IMR-90 (cell line): ENCODE data around the gene HIVEP1. TPM values are rescaled to one million over a fixed set of nuclear protein-coding genes. Genes with fewer than 3 reads are reported as not detected.

Source experiments
- ATAC-seq: fragments of 200-7000 bp; cut with Tn5 transposase; 2 replicates; pipeline ENCODE4 v1.9.1; 2020; ENCODE audit warnings: low read depth, mild to moderate bottlenecking, moderate library complexity
- BruUV-seq: library from RNA; stranded (reverse); fragments of 400-500 nt; replicated peaks from 2 replicates; lab custom pipeline; 2021; lab: Mats Ljungman, UMichigan
- CTCF ChIA-PET: fragments of 300-600 bp; formaldehyde crosslinking; extraction: SDS; loops from one replicate; lab custom pipeline; 2021; ENCODE audit warnings: antibody characterized with exemption; lab: Yijun Ruan, JAX
- POLR2A ChIA-PET: fragments of 300-600 bp; sonication (Branson Sonifier 250); formaldehyde crosslinking; loops from one replicate; lab custom pipeline; 2022; ENCODE audit warnings: antibody characterized with exemption; ENCODE audit not compliant: unreplicated experiment; lab: Charles Lee
- DNase-seq: peaks from one replicate; pipeline ENCODE4 v3.0.0; 2013
- H2AFZ ChIP-seq: replicated peaks from 2 replicates; pipeline ENCODE3; 2013; ENCODE audit warnings: low read length, mild to moderate bottlenecking; ENCODE audit not compliant: poor library complexity
- H2AK5ac ChIP-seq: 2 replicates; pipeline ENCODE4 v1.6.1; 2013; ENCODE audit warnings: low read depth, low read length, inconsistent platforms
- H2AK9ac ChIP-seq: replicated peaks from 2 replicates; pipeline ENCODE3; 2013; ENCODE audit warnings: mild to moderate bottlenecking, low read depth, low read length, moderate library complexity; ENCODE audit not compliant: poor library complexity
- H2BK120ac ChIP-seq: 2 replicates; pipeline ENCODE4 v1.6.1; 2013; ENCODE audit warnings: low read depth, low read length, inconsistent platforms
- H2BK15ac ChIP-seq: 3 replicates; pipeline ENCODE4 v1.6.1; 2013; ENCODE audit warnings: low read depth, low read length, inconsistent platforms
- H2BK20ac ChIP-seq: 2 replicates; pipeline ENCODE4 v1.6.1; 2013; ENCODE audit warnings: low read depth, mild to moderate bottlenecking, inconsistent platforms, low read length, moderate library complexity
- H2BK5ac ChIP-seq: 2 replicates; pipeline ENCODE4 v1.6.1; 2013; ENCODE audit warnings: mild to moderate bottlenecking, low read depth, low read length, inconsistent platforms; ENCODE audit not compliant: poor library complexity, severe bottlenecking
- H3K14ac ChIP-seq: replicated peaks from 2 replicates; pipeline ENCODE4 v1.6.1; 2013; ENCODE audit warnings: low read depth, low read length, inconsistent platforms
- H3K18ac ChIP-seq: 2 replicates; pipeline ENCODE4 v1.6.1; 2013; ENCODE audit warnings: low read depth, low read length, control low read depth
- H3K23ac ChIP-seq: 2 replicates; pipeline ENCODE4 v1.6.1; 2013; ENCODE audit warnings: low read depth, low read length, inconsistent platforms
- H3K27ac ChIP-seq: 2 replicates; pipeline ENCODE4 v1.5.1; 2013; ENCODE audit warnings: mild to moderate bottlenecking, control low read depth, low read length; ENCODE audit not compliant: insufficient read depth
- H3K27me3 ChIP-seq: 2 replicates; pipeline ENCODE4 v1.6.1; 2013; ENCODE audit warnings: low read length; ENCODE audit not compliant: control insufficient read depth, insufficient read depth
- H3K36me3 ChIP-seq: 2 replicates; pipeline ENCODE4 v1.6.1; 2013; ENCODE audit warnings: low read length, mixed read lengths; ENCODE audit not compliant: control insufficient read depth, insufficient read depth
- H3K4ac ChIP-seq: 2 replicates; pipeline ENCODE4 v1.6.1; 2013; ENCODE audit warnings: low read depth, low read length, inconsistent platforms
- H3K4me1 ChIP-seq: 2 replicates; pipeline ENCODE4 v1.6.1; 2013; ENCODE audit warnings: low read length, mixed read lengths; ENCODE audit not compliant: control insufficient read depth, insufficient read depth
- H3K4me2 ChIP-seq: 2 replicates; pipeline ENCODE4 v1.6.1; 2013; ENCODE audit warnings: low read depth, mild to moderate bottlenecking, control low read depth, low read length, moderate library complexity
- H3K4me3 ChIP-seq: 2 replicates; pipeline ENCODE4 v1.5.1; 2013; ENCODE audit warnings: low read depth, mild to moderate bottlenecking, control low read depth, low read length, moderate library complexity; ENCODE audit not compliant: insufficient read depth
- H3K56ac ChIP-seq: 2 replicates; pipeline ENCODE4 v1.6.1; 2013; ENCODE audit warnings: low read length, inconsistent platforms; ENCODE audit not compliant: insufficient read depth; ENCODE audit errors: extremely low read depth
- H3K79me1 ChIP-seq, 2 experiments: 2 replicates each; pipeline ENCODE4 v1.6.1; 2013; ENCODE audit warnings: low read length in 2 of 2, inconsistent platforms in 1 of 2, low read depth in 1 of 2
- H3K9ac ChIP-seq: 2 replicates; pipeline ENCODE4 v1.6.1; 2013; ENCODE audit warnings: low read depth, low read length, control low read depth
- H3K9me1 ChIP-seq: 2 replicates; pipeline ENCODE4 v1.6.1; 2013; ENCODE audit warnings: low read length, inconsistent platforms; ENCODE audit not compliant: insufficient read depth
- H3K9me3 ChIP-seq: 2 replicates; pipeline ENCODE4 v1.6.1; 2013; ENCODE audit warnings: low read length; ENCODE audit not compliant: control insufficient read depth, insufficient read depth
- H4K20me1 ChIP-seq: 2 replicates; pipeline ENCODE4 v1.6.1; 2013; ENCODE audit warnings: low read length, inconsistent platforms; ENCODE audit not compliant: insufficient read depth
- H4K5ac ChIP-seq: 2 replicates; pipeline ENCODE4 v1.6.1; 2013; ENCODE audit warnings: mild to moderate bottlenecking, low read depth, low read length, control low read depth
- H4K8ac ChIP-seq, 2 experiments: 2 replicates each; pipeline ENCODE4 v1.6.1; 2013; ENCODE audit warnings: low read depth in 2 of 2, low read length in 2 of 2, control low read depth in 1 of 2, inconsistent platforms in 1 of 2
- H4K91ac ChIP-seq: 2 replicates; pipeline ENCODE4 v1.6.1; 2013; ENCODE audit warnings: low read depth, low read length, inconsistent platforms; ENCODE audit not compliant: insufficient read depth
- CEBPB ChIP-seq: IDR thresholded peaks from 2 replicates; pipeline ENCODE4 v1.6.1; 2012; ENCODE audit warnings: low read depth, low read length, improper control_type of control experiment
- MAZ ChIP-seq: IDR thresholded peaks from 2 replicates; pipeline ENCODE4 v1.6.1; 2012; ENCODE audit warnings: low read depth, mild to moderate bottlenecking, low read length, improper control_type of control experiment, moderate library complexity, borderline replicate concordance
- MXI1 ChIP-seq: IDR thresholded peaks from 2 replicates; pipeline ENCODE4 v1.6.1; 2012; ENCODE audit warnings: low read depth, mild to moderate bottlenecking, low read length, moderate library complexity, borderline replicate concordance
- POLR2A ChIP-seq: IDR thresholded peaks from 2 replicates; pipeline ENCODE4 v1.6.1; 2012; ENCODE audit warnings: mild to moderate bottlenecking, low read depth, low read length
- RAD21 ChIP-seq: IDR thresholded peaks from 2 replicates; pipeline ENCODE4 v1.6.1; 2012; ENCODE audit warnings: low read length, improper control_type of control experiment
- WGBS, 2 experiments: methylation state at CpG; one replicate each; pipeline versions ENCODE4 v1.1.5 to v1.1.7; 2013; ENCODE audit warnings: missing lambda C conversion rate in 2 of 2; ENCODE audit not compliant: insufficient read length in 1 of 2; ENCODE audit errors: extremely low coverage in 2 of 2; 5-methylcytosine and 5-hydroxymethylcytosine counted together
- dilution Hi-C: fragments of 300-500 bp; cut with HindIII; formaldehyde crosslinking; loops from one replicate; pipeline ENCODE4 v1.14.3; 2018; ENCODE audit warnings: low sequenced_read_pairs; ENCODE audit not compliant: unreplicated experiment
- in situ Hi-C: fragments of 300-500 bp; cut with MboI; formaldehyde crosslinking; loops from 3 replicates; pipeline ENCODE4 v1.14.3; 2019; ENCODE audit warnings: low sequenced_read_pairs, inconsistent platforms, mixed read lengths
- intact Hi-C: fragments of 100-400 bp; cut with micrococcal nuclease; formaldehyde crosslinking; loops from 2 replicates; pipeline ENCODE4 v1.10.0; 2022
- polyA plus RNA-seq, 3 experiments: library from polyadenylated mRNA; depleted of rRNA; stranded (reverse); fragments of >200 nt; gene quantifications; 2 replicates each; pipeline ENCODE4 v1.2.3, GENCODE V29; 2012; ENCODE audit warnings: low replicate concordance in 1 of 3
- total RNA-seq: library from RNA; depleted of rRNA; stranded (reverse); fragments of >200 nt; gene quantifications from 2 replicates; pipeline ENCODE4 v1.2.3, GENCODE V29; 2012

Gene HIVEP1
- total and polyA plus RNA-seq, 2 of the 4 experiments (the other 2 are of a cell fraction), result 13.0 to 17.2 TPM

- Histone ChIP-seq H3K18ac (0 out of 2 replicates have a peak overlapping the region, but pooled peaks have one; percentile 33), H2BK15ac (no peak overlapping the region), H3K9ac (no peak overlapping the region), H4K20me1 (peaks cover 14% of the 10 kb centered on the region; the same call in 1 of the 2 replicates), H2BK20ac (no peak overlapping the region), H3K9me1 (peaks cover 10% of the 10 kb centered on the region), H3K23ac (peak overlapping the region; percentile 25; the same call in 1 of the 2 replicates), H2AK9ac (no peak overlapping the region), H4K91ac (no peak overlapping the region), H4K5ac (no peak overlapping the region), H3K56ac (no peak overlapping the region), H2AK5ac (peak overlapping the region; percentile 7; the same call in 1 of the 2 replicates), H3K27ac (no peak overlapping the region), H2BK5ac (no peak overlapping the region), H3K36me3 (no peaks in the 10 kb centered on the region; the same call in 1 of the 2 replicates), H3K4me3 (no peak overlapping the region), H3K4me2 (0 out of 2 replicates have a peak overlapping the region, but pooled peaks have one; percentile 41), H3K4ac (0 out of 2 replicates have a peak overlapping the region, but pooled peaks have one; percentile 29), H2BK120ac (no peak overlapping the region), H3K9me3 (no peaks in the 10 kb centered on the region), H3K14ac (peak overlapping the region; percentile 38; the same call in 1 of the 2 replicates), H3K79me1 (peaks cover 25 to 45% of the 10 kb centered on the region in 2 experiments), H3K27me3 (no peaks in the 10 kb centered on the region), H2AFZ (no peak overlapping the region), H3K4me1 (peaks cover 10% of the 10 kb centered on the region), H4K8ac (no peak overlapping the region)
- in situ Hi-C loops, result no loop called here
- no TSS peak for BruUV-seq
- no peak for DNase-seq
- WGBS, 2 experiments, result no CpG with 5 or more reads among the region's 2 CpGs
- CTCF ChIA-PET, result interaction anchor here (0.9 to 1.6 kb wide), 5 partner anchors 8 to 500 kb away, joined by 3 to 6 read pairs (median 4); no protein-coding TSS in a partner anchor
- POLR2A ChIA-PET, result no interaction called here
- dilution Hi-C loops, result no loop called here
- peak; percentile 71 for ATAC-seq
- TF ChIP-seq MAZ, result no peak
- no peak for TF ChIP-seq RAD21
- no peak for TF ChIP-seq CEBPB
- no peak for TF ChIP-seq MXI1
- TF ChIP-seq POLR2A, result no peak
- intact Hi-C loops, result loop anchor here (5.0 to 10.0 kb wide), 2 partner anchors 149 to 201 kb away; no protein-coding TSS in a partner anchor
Measured at GRCh38 chr6:12083302-12083701, 71.2 kb downstream of the HIVEP1 start.
